Fibroblast of mammary gland (primary cell): ENCODE measurements around the gene RSRC1.

Experiments
- DNase-seq: peaks from one replicate; pipeline ENCODE4 v3.0.0-alpha.2; 2010; ENCODE audit warnings: low read depth
- H3K4me3 ChIP-seq: 2 replicates; pipeline ENCODE4 v1.5.1; 2011; ENCODE audit warnings: low read depth, mild to moderate bottlenecking, low read length, moderate library complexity; ENCODE audit not compliant: control insufficient read depth
- TF ChIP-seq, protein P1 (sequence below): conservative IDR thresholded peaks from 2 replicates; pipeline ENCODE4 v1.5.1; 2011; ENCODE audit warnings: low read depth, low read length, inconsistent platforms; ENCODE audit not compliant: control insufficient read depth, insufficient read depth

Gene RSRC1

DNA sequence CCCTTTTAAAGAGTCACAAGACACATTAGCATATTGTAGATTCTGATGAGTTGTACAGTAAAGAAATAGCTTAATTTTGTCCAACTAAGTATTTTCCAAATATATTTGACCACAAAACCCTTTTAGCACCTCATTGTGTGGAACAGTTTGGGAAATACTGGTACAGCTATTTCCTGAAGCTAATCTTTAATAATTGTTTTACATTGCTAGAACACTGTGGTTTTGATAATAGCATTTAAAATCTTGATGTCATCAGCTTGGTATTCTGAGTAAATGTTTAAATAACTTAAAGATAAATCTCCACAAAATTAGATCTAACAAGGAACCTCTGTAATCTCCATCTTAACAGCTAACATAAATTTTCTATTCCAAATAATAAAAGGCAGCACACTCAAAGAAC, 321.1 kb downstream of the RSRC1 start:
- no peak for DNase-seq
- no peak overlapping the region for H3K4me3 ChIP-seq
- TF ChIP-seq, protein P1, sequence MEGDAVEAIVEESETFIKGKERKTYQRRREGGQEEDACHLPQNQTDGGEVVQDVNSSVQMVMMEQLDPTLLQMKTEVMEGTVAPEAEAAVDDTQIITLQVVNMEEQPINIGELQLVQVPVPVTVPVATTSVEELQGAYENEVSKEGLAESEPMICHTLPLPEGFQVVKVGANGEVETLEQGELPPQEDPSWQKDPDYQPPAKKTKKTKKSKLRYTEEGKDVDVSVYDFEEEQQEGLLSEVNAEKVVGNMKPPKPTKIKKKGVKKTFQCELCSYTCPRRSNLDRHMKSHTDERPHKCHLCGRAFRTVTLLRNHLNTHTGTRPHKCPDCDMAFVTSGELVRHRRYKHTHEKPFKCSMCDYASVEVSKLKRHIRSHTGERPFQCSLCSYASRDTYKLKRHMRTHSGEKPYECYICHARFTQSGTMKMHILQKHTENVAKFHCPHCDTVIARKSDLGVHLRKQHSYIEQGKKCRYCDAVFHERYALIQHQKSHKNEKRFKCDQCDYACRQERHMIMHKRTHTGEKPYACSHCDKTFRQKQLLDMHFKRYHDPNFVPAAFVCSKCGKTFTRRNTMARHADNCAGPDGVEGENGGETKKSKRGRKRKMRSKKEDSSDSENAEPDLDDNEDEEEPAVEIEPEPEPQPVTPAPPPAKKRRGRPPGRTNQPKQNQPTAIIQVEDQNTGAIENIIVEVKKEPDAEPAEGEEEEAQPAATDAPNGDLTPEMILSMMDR, result no peak

DNA sequence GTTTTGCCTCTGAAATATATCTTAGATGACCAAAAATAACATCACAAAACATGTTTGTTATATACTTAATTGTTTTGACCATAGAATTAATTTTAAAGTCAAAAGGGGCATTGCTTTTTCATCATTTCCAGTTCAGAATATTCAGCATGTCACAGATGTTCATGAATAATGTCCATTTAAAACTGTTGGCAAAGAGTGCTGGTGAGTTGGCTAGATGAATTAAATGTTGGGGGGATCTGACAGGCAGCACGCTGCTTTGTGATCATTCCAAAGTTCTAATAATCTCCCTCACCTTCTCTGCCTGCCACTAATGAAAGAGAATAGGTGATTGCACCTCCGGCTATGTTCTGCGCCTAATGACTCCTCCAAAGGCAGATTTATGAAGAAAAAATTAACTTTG, 321.9 kb downstream of the RSRC1 start:
- DNase-seq, result no peak
- H3K4me3 ChIP-seq, result no peak overlapping the region
- TF ChIP-seq, protein P1, result no peak

DNA sequence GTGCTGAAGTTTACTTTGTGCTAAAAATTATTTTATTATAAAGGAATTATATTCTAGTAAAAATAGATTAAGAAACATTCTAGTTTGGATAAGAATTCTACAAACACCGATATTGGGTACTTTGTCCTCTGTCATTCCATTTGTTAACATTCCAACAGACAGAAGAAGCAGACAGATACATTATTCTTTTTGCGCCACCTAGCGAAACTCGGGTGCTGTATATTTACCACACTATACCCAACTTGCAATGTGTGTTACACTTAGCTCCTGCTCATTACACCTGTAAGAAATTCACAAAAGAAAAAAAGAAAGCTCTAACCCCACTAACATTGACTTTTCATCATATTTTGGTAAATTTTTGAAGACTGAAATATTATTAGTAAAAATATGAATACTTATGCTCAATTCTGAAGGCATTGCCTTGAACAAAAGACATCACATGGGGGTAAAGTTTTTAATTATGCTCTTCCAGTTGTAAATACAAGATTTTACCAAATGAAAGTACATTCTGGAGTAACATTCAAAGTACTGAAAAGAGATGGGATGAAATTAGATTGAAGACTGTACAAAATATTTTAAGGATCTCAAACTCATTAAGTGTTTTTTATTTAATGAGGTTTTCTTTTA, 324.6 kb downstream of the RSRC1 start:
- TF ChIP-seq, protein P1, result peak; percentile 80
- peak; percentile 76 for DNase-seq

DNA sequence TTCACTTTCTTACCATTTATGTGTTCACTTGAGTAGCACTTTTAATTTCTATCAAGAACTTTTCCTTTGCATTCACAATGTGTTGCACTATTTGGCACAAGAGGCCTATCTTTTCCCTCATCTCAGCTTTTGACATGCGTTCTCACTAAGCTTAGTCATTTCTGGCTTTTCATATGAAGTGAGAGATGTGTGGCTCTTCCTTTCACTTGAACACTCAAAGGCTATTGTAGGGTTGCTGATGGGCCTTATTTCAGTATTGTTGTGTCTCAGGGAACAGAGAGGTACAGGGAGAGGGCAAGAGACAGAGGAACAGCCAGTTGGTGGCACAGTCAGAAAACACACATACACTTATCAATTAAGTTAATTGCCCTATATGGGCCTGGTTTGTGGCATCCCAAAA, 333.7 kb downstream of the RSRC1 start:
- no peak overlapping the region for H3K4me3 ChIP-seq
- TF ChIP-seq, protein P1, result no peak
- DNase-seq, result no peak

More for the DNA sequence above, 324.6 kb downstream of the RSRC1 start:
- H3K4me3 ChIP-seq, result no peak overlapping the region

DNA sequence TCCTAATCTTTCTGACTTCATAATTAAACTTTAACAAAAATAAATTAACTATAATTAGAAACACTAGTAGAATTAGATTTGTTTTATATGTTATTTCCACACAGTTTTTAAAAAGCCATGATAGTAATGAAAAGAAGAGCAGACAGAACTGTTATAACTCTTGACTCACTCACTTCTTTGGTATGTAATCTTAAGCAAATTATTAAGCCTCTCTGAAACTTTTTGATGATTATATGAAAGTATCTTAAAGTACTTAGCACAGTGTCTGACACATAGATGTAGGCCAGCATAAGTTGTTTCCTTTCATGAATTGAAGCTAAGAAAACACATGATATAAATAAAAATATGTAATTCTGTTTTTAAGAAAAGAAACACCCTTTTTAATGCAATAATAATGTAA, 337.5 kb downstream of the RSRC1 start:
- TF ChIP-seq, protein P1, result no peak
- no peak for DNase-seq
- no peak overlapping the region for H3K4me3 ChIP-seq

DNA sequence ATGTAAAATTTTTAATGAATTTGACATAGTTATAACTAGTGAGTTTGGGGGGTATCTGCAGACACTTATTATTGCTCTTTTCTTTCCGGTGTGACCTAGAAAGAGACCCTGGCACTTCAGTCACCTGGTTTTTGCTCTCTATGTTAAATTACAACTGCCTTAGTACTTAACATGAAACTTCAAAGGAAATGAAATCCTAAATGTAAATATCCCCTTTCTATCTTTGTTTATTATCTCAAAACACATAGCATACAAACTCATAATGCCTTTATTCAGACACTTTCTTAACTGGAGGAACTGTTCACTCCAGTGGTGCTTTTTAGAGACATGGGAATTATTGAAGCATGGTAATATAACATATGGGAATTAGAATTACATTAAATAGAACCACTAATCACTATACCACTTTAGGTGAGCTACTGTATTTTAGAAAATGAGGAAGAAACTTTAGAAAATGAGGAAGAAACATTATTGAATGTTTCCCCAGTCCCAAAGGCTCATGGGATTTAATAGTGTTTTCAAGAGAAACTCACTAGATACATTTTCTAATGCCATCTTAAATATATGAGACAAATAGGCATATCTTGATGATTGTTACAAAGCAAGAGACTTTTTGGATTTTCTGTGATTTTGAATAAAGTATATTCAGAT, 341.6 kb downstream of the RSRC1 start:
- no peak for DNase-seq
- TF ChIP-seq, protein P1, result no peak
- no peak overlapping the region for H3K4me3 ChIP-seq
